GM12872 (cell line): ENCODE measurements around the gene IL12RB2.
A peak's percentile ranks its signal among the peaks of the same experiment; 100 is the strongest.

Experiments
- CTCF ChIP-seq: IDR thresholded peaks from 3 replicates; pipeline ENCODE4 v1.5.1; 2011; ENCODE audit warnings: low read depth, mild to moderate bottlenecking, low read length, moderate library complexity; ENCODE audit not compliant: insufficient read depth

Gene IL12RB2

GRCh38 chr1:67336783-67337182, 29.1 kb downstream of the IL12RB2 start:
- TF ChIP-seq CTCF = no peak

GRCh38 chr1:67338642-67339041, 31.0 kb downstream of the IL12RB2 start:
- TF ChIP-seq CTCF = no peak

- no peak for TF ChIP-seq CTCF
These were observed 32.1 kb downstream of the IL12RB2 start for GRCh38 chr1:67339623-67340343.

- TF ChIP-seq CTCF = no peak
These were observed 34.6 kb downstream of the IL12RB2 start for GRCh38 chr1:67342076-67342890.

GRCh38 chr1:67345556-67345955, 37.9 kb downstream of the IL12RB2 start:
- TF ChIP-seq CTCF = no peak

GRCh38 chr1:67346982-67347381, 39.3 kb downstream of the IL12RB2 start:
- no peak for TF ChIP-seq CTCF

- peak; percentile 81 for TF ChIP-seq CTCF
These were observed 40.2 kb downstream of the IL12RB2 start for GRCh38 chr1:67347688-67348472.
